H1 (cell line): Measurements from ENCODE around the gene GRIN3A. TPM values are rescaled to one million over a fixed set of nuclear protein-coding genes. Genes with fewer than 3 reads are reported as not detected.

Source experiments
- CTCF ChIA-PET: fragments of 300-600 bp; sonication (Branson Sonifier 250); formaldehyde crosslinking; loops from one replicate; lab custom pipeline; 2021; ENCODE audit not compliant: partially characterized antibody; lab: Charles Lee
- POLR2A ChIA-PET: fragments of 300-600 bp; sonication (Branson Sonifier 250); formaldehyde crosslinking; loops from one replicate; lab custom pipeline; 2021; ENCODE audit warnings: inconsistent platforms; ENCODE audit not compliant: partially characterized antibody; lab: Charles Lee
- DNase-seq, 2 experiments: peaks; one replicate each; pipeline versions ENCODE4 v3.0.0 to v3.0.0-alpha.2; 2010 to 2022; ENCODE audit warnings: low spot score in 2 of 2, low read depth in 1 of 2, mixed read lengths in 1 of 2
- FAIRE-seq: peaks from 2 replicates; lab custom pipeline; 2011; peaks lifted over from hg19 to GRCh38; lab: Jason Lieb, UNC
- H2AFZ ChIP-seq: 2 replicates; pipeline ENCODE4 v1.8.1; 2012; ENCODE audit warnings: low read length, inconsistent platforms
- H2AK5ac ChIP-seq: 2 replicates; pipeline ENCODE4 v1.6.1; 2013; ENCODE audit warnings: low read depth, low read length
- H2BK120ac ChIP-seq: replicated peaks from 2 replicates; pipeline ENCODE3; 2013; ENCODE audit warnings: low read depth, low read length, inconsistent platforms
- H2BK12ac ChIP-seq: 2 replicates; pipeline ENCODE4 v1.6.1; 2013; ENCODE audit warnings: low read depth, low read length
- H2BK15ac ChIP-seq: 2 replicates; pipeline ENCODE4 v1.6.1; 2013; ENCODE audit warnings: low read length
- H2BK20ac ChIP-seq: 2 replicates; pipeline ENCODE4 v1.6.1; 2013; ENCODE audit warnings: low read length
- H2BK5ac ChIP-seq: 2 replicates; pipeline ENCODE4 v1.6.1; 2013; ENCODE audit warnings: low read depth, low read length
- H3K14ac ChIP-seq: 2 replicates; pipeline ENCODE4 v1.6.1; 2013; ENCODE audit warnings: inconsistent platforms; ENCODE audit not compliant: insufficient read length
- H3K18ac ChIP-seq: 2 replicates; pipeline ENCODE4 v1.6.1; 2013; ENCODE audit warnings: low read length; ENCODE audit errors: extremely low read depth
- H3K23ac ChIP-seq: 2 replicates; pipeline ENCODE4 v1.6.1; 2013; ENCODE audit warnings: inconsistent platforms; ENCODE audit not compliant: insufficient read length
- H3K23me2 ChIP-seq: 2 replicates; pipeline ENCODE4 v1.6.1; 2013; ENCODE audit warnings: low read depth, low read length
- H3K27ac ChIP-seq: 2 replicates; pipeline ENCODE4 v1.6.1; 2011; ENCODE audit warnings: low read depth, low read length, inconsistent platforms
- H3K27me3 ChIP-seq, 4 experiments: replicated peaks in 1 of 4; 1 replicate in 1 of 4; 2 replicates in 3 of 4; pipeline versions ENCODE4 v1.6.1 to v1.8.1; 2011 to 2013; ENCODE audit warnings: low read length in 3 of 4, mild to moderate bottlenecking in 3 of 4, inconsistent platforms in 2 of 4, mixed read lengths in 2 of 4, moderate library complexity in 1 of 4; ENCODE audit not compliant: control insufficient read depth in 3 of 4, insufficient read depth in 3 of 4; ENCODE audit errors: extremely low read depth in 1 of 4
- H3K36me3 ChIP-seq, 4 experiments: 2 replicates each; pipeline versions ENCODE4 v1.6.1 to v1.8.1; 2011 to 2013; ENCODE audit warnings: mild to moderate bottlenecking in 4 of 4, low read length in 3 of 4, moderate library complexity in 2 of 4, control low read depth in 1 of 4, inconsistent platforms in 1 of 4; ENCODE audit not compliant: insufficient read depth in 4 of 4, control insufficient read depth in 2 of 4
- H3K4ac ChIP-seq: replicated peaks from 2 replicates; pipeline ENCODE3; 2013; ENCODE audit warnings: low read length, low read depth, mixed read lengths, inconsistent platforms; ENCODE audit not compliant: insufficient read length
- H3K4me1 ChIP-seq, 4 experiments: replicated peaks in 1 of 4; 1 replicate in 1 of 4; 2 replicates in 3 of 4; pipeline versions ENCODE4 v1.6.1 to v1.8.1; 2011 to 2013; ENCODE audit warnings: low read length in 3 of 4, inconsistent platforms in 2 of 4, mixed read lengths in 1 of 4; ENCODE audit not compliant: insufficient read depth in 4 of 4, control insufficient read depth in 3 of 4
- H3K4me2 ChIP-seq, 2 experiments: 2 replicates each; pipeline versions ENCODE4 v1.6.1 to v1.8.1; 2011 to 2013; ENCODE audit warnings: low read depth in 2 of 2, low read length in 2 of 2, control low read depth in 1 of 2, inconsistent platforms in 1 of 2, mild to moderate bottlenecking in 1 of 2; ENCODE audit not compliant: insufficient read depth in 1 of 2
- H3K4me3 ChIP-seq, 4 experiments: fragments of 200-600, 300-600 bp in 1 of 4; sonication (generic), shearing (Covaris generic), sonication (Bioruptor Twin) in 1 of 4; 2 replicates each; pipeline versions ENCODE4 v1.5.1 to v1.8.1; 2011 to 2016; ENCODE audit warnings: low read length in 4 of 4, low read depth in 3 of 4, control low read depth in 2 of 4, inconsistent platforms in 2 of 4, mild to moderate bottlenecking in 2 of 4, mixed read lengths in 1 of 4, moderate library complexity in 1 of 4; ENCODE audit not compliant: insufficient read depth in 2 of 4; ENCODE audit errors: extremely low read depth in 1 of 4
- H3K56ac ChIP-seq: replicated peaks from 2 replicates; pipeline ENCODE3; 2013; ENCODE audit warnings: low read depth, mild to moderate bottlenecking, mixed read lengths, low read length, inconsistent platforms; ENCODE audit not compliant: insufficient read length
- H3K79me1 ChIP-seq: 2 replicates; pipeline ENCODE4 v1.6.1; 2013; ENCODE audit warnings: low read depth, low read length, control low read depth
- H3K79me2 ChIP-seq, 2 experiments: 2 replicates each; pipeline versions ENCODE4 v1.6.1 to v1.8.1; 2012 to 2013; ENCODE audit warnings: low read length in 2 of 2, mild to moderate bottlenecking in 2 of 2, inconsistent platforms in 1 of 2; ENCODE audit not compliant: insufficient read depth in 2 of 2, control insufficient read depth in 1 of 2
- H3K9ac ChIP-seq, 4 experiments: replicated peaks in 1 of 4; 1 replicate in 1 of 4; 2 replicates in 3 of 4; pipeline versions ENCODE4 v1.6.1 to v1.8.1; 2011 to 2013; ENCODE audit warnings: low read depth in 3 of 4, low read length in 3 of 4, control low read depth in 2 of 4, mild to moderate bottlenecking in 2 of 4, moderate library complexity in 2 of 4, inconsistent platforms in 1 of 4; ENCODE audit errors: extremely low read depth in 1 of 4
- H3K9me3 ChIP-seq, 2 experiments: 2 replicates each; pipeline versions ENCODE4 v1.6.1 to v1.8.1; 2012 to 2013; ENCODE audit warnings: mild to moderate bottlenecking in 2 of 2, moderate library complexity in 2 of 2, control low read depth in 1 of 2, inconsistent platforms in 1 of 2, low read depth in 1 of 2, low read length in 1 of 2, mixed read lengths in 1 of 2; ENCODE audit not compliant: insufficient read depth in 2 of 2
- H4K20me1 ChIP-seq, 2 experiments: replicated peaks in 1 of 2; 2 replicates each; pipeline versions ENCODE3 to v1.8.1; 2011 to 2013; ENCODE audit warnings: inconsistent platforms in 2 of 2, low read length in 2 of 2, mild to moderate bottlenecking in 1 of 2; ENCODE audit not compliant: insufficient read depth in 2 of 2, control insufficient read depth in 1 of 2
- H4K5ac ChIP-seq: 2 replicates; pipeline ENCODE4 v1.6.1; 2013; ENCODE audit warnings: low read length, low read depth, mixed read lengths, inconsistent platforms; ENCODE audit not compliant: insufficient read length
- H4K8ac ChIP-seq: 2 replicates; pipeline ENCODE4 v1.8.0; 2013; ENCODE audit warnings: mild to moderate bottlenecking, moderate library complexity, low read length, inconsistent platforms; ENCODE audit not compliant: insufficient read depth; ENCODE audit errors: extremely low read depth
- H4K91ac ChIP-seq: replicated peaks from 2 replicates; pipeline ENCODE3; 2013; ENCODE audit warnings: low read length, mixed read lengths, inconsistent platforms; ENCODE audit not compliant: insufficient read length
- ATF2 ChIP-seq: IDR thresholded peaks from 2 replicates; pipeline ENCODE4 v1.6.1; 2012; ENCODE audit warnings: low read length, inconsistent platforms
- CHD1 ChIP-seq: IDR thresholded peaks from 2 replicates; pipeline ENCODE4 v1.6.1; 2012; ENCODE audit warnings: low read depth, low read length, improper control_type of control experiment
- CHD2 ChIP-seq: IDR thresholded peaks from 2 replicates; pipeline ENCODE4 v1.6.1; 2012; ENCODE audit warnings: low read length, improper control_type of control experiment
- JUND ChIP-seq: IDR thresholded peaks from 2 replicates; pipeline ENCODE4 v1.6.1; 2011; ENCODE audit warnings: mild to moderate bottlenecking, improper control_type of control experiment, low read length
- KDM5A ChIP-seq: fragments of 200-600 bp; IDR thresholded peaks from 2 replicates; pipeline ENCODE4 v1.7.1; 2012; ENCODE audit warnings: mild to moderate bottlenecking, low read length, inconsistent platforms, mixed read lengths
- NRF1 ChIP-seq: IDR thresholded peaks from 2 replicates; pipeline ENCODE4 v1.6.1; 2011; ENCODE audit warnings: mild to moderate bottlenecking, low read depth, low read length, improper control_type of control experiment
- POU5F1 ChIP-seq: IDR thresholded peaks from 2 replicates; pipeline ENCODE4 v1.6.1; 2011; ENCODE audit warnings: low read depth, mild to moderate bottlenecking, low read length, moderate library complexity
- RNF2 ChIP-seq: fragments of 200-900, 300-1000 bp; sonication (generic); IDR thresholded peaks from 2 replicates; pipeline ENCODE4 v1.7.1; 2016; ENCODE audit warnings: borderline replicate concordance, low read depth, mild to moderate bottlenecking, antibody characterized with exemption, low read length; ENCODE audit not compliant: poor library complexity, severe bottlenecking; ENCODE audit errors: missing control alignments
- TAF7 ChIP-seq: optimal IDR thresholded peaks from 2 replicates; pipeline ENCODE3; 2011; ENCODE audit warnings: low read depth, mild to moderate bottlenecking, inconsistent platforms, low read length, moderate library complexity, borderline replicate concordance
- TBP ChIP-seq: IDR thresholded peaks from 2 replicates; pipeline ENCODE4 v1.6.1; 2011; ENCODE audit warnings: low read depth, low read length, improper control_type of control experiment
- USF2 ChIP-seq: IDR thresholded peaks from 2 replicates; pipeline ENCODE4 v1.6.1; 2011; ENCODE audit warnings: low read length, improper control_type of control experiment
- ZNF274 ChIP-seq: IDR thresholded peaks from 2 replicates; pipeline ENCODE4 v1.7.0; 2012; ENCODE audit warnings: low read length, borderline replicate concordance; ENCODE audit errors: extremely low read depth
- WGBS, 2 experiments: shearing (Covaris generic) in 1 of 2; methylation state at CpG; one replicate each; pipeline versions ENCODE4 v1.1.6 to v1.1.7; 2013 to 2015; ENCODE audit warnings: low lambda C conversion rate in 2 of 2, mixed read lengths in 2 of 2, inconsistent platforms in 1 of 2, low coverage in 1 of 2, missing lambda C conversion rate in 1 of 2; ENCODE audit not compliant: insufficient replicate concordance in 2 of 2, insufficient coverage in 1 of 2, insufficient read length in 1 of 2; ENCODE audit errors: extremely low coverage in 1 of 2, missing lambda C conversion rate in 1 of 2; 5-methylcytosine and 5-hydroxymethylcytosine counted together
- polyA plus RNA-seq, 7 experiments: library from polyadenylated mRNA; depleted of rRNA in 3 of 7; stranded (reverse) in 5 of 7; unstranded in 2 of 7; fragments of >200 nt in 5 of 7; fragments of 200-250 nt in 2 of 7; gene quantifications; 1 replicate in 5 of 7; 2 replicates in 1 of 7; 4 replicates in 1 of 7; pipeline versions ENCODE4 v1.2.1 to v1.2.3, GENCODE V29; 2011 to 2013; ENCODE audit warnings: missing spikeins in 2 of 7, mixed read lengths in 2 of 7
- total RNA-seq: library from RNA; stranded (reverse); fragmentation: NEBNext Ultra II Directional; extraction: Animal tissue kit (Norgen Biotek cat#: 25700); gene quantifications from 2 replicates; pipeline ENCODE4 v1.2.1, GENCODE V29; 2021

Gene GRIN3A
- total and polyA plus RNA-seq, 2 of the 8 experiments (the other 6 are each of a cell fraction or from before 2014, with no cell fraction given) = 0.04 TPM; not detected in 1

GRCh38 chr9:101751895-101752294 lies 13.4 kb upstream of the GRIN3A start:
- Histone ChIP-seq H3K18ac (no peak overlapping the region), H3K27me3 (no peaks in the 10 kb centered on the region), H2BK12ac (no peak overlapping the region), H3K4me3 (no peak overlapping the region), H3K56ac (no peak overlapping the region), H4K91ac (no peak overlapping the region), H4K20me1 (no peaks in the 10 kb centered on the region), H4K8ac (no peak overlapping the region), H3K14ac (no peak overlapping the region), H3K79me2 (no peaks in the 10 kb centered on the region), H3K23me2 (no peaks in the 10 kb centered on the region), H2BK5ac (no peak overlapping the region), H2BK20ac (no peak overlapping the region), H3K23ac (no peak overlapping the region), H3K4ac (no peak overlapping the region), H4K5ac (no peak overlapping the region), H2BK15ac (no peak overlapping the region), H2AFZ (no peak overlapping the region), H2AK5ac (no peak overlapping the region), H3K9ac (no peak overlapping the region), H3K36me3 (no peaks in the 10 kb centered on the region), H3K79me1 (no peaks in the 10 kb centered on the region), H2BK120ac (no peak overlapping the region), H3K4me2 (no peak overlapping the region), H3K4me1 (no peaks in the 10 kb centered on the region; a peak in 1 of 7 replicates), H3K27ac (no peak overlapping the region), H3K9me3 (no peaks in the 10 kb centered on the region)
- 93% methylated on average over 2 of the region's 2 CpGs; no CpG with 5 or more reads in 1 of the 2 experiments for WGBS, 2 experiments
- CTCF ChIA-PET = interaction anchor here (1.3 kb wide), 1 partner anchor 24 kb away, joined by 3 read pairs; no protein-coding TSS in a partner anchor
- POLR2A ChIA-PET = no interaction called here
- no peak for FAIRE-seq
- no peak for DNase-seq
- TF ChIP-seq POU5F1 (no peak), ATF2 (no peak), RNF2 (no peak), TBP (no peak), KDM5A (no peak), USF2 (no peak), TAF7 (no peak), NRF1 (no peak), CHD2 (no peak), JUND (no peak), ZNF274 (no peak), CHD1 (no peak)
